ENCODE data around the gene PARD3.

- TF ChIP-seq POLR2AphosphoS5 (IDR thresholded peaks at IDR 0.05) (no peak), CTCF (IDR thresholded peaks at IDR 0.05; ENCODE audit: poor library complexity, severe bottlenecking) (no peak), REST (IDR thresholded peaks at IDR 0.05; ENCODE audit: borderline replicate concordance) (no peak)
Observed at GRCh38 chr10:34351161-34351560, 463.9 kb downstream of the PARD3 start.
